Measurements from ENCODE around the gene CNTD1. TPM values are rescaled to one million over a fixed set of nuclear protein-coding genes. Genes with fewer than 3 reads are reported as not detected.

The CNTD1 gene
- total RNA-seq, 4 donors from 2014 or later: 0.20 to 0.93 (median 0.78) TPM; not detected in 1

DNA sequence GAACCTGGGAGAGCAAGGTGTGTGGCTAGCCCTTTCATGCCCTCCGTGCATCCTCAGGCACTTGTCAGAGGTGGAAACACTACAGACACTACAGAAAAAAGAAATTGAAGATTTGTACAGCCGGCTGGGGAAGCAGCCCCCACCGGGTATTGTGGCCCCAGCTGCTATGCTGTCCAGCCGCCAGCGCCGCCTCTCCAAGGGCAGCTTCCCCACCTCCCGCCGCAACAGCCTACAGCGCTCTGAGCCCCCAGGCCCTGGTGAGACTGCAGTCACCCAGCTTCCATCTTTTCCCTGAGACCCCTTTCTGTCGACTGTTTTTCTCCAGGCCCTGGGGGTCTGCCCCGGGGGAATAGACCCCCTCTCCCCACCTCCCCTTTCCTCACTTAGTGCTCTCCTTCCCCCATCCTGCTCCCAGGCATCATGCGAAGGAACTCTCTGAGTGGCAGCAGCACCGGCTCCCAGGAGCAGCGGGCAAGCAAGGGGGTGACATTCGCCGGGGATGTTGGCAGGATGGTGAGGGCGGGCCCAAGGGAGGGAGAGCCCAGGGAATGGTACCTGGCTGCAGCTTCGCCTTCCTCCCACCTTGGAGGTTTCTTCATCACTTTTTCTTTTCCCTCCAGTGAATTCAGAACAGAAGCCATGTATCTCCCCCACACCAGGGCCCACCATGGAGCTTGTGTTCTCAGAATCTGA lies 2.4 kb upstream of the CNTD1 start:
- no peak for TF ChIP-seq POLR2AphosphoS5 (IDR thresholded peaks at IDR 0.05)
- TF ChIP-seq POLR2A (IDR thresholded peaks at IDR 0.05): no peak
- TF ChIP-seq, protein P1, sequence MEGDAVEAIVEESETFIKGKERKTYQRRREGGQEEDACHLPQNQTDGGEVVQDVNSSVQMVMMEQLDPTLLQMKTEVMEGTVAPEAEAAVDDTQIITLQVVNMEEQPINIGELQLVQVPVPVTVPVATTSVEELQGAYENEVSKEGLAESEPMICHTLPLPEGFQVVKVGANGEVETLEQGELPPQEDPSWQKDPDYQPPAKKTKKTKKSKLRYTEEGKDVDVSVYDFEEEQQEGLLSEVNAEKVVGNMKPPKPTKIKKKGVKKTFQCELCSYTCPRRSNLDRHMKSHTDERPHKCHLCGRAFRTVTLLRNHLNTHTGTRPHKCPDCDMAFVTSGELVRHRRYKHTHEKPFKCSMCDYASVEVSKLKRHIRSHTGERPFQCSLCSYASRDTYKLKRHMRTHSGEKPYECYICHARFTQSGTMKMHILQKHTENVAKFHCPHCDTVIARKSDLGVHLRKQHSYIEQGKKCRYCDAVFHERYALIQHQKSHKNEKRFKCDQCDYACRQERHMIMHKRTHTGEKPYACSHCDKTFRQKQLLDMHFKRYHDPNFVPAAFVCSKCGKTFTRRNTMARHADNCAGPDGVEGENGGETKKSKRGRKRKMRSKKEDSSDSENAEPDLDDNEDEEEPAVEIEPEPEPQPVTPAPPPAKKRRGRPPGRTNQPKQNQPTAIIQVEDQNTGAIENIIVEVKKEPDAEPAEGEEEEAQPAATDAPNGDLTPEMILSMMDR (IDR thresholded peaks at IDR 0.05): no peak
- TF ChIP-seq EP300 (IDR thresholded peaks at IDR 0.05): no peak
- Histone ChIP-seq H3K27ac (no peak overlapping the region), H3K36me3 (peaks cover 0 to 30% of the 10 kb centered on the region in 2 donors), H3K27me3 (no peaks in the 10 kb centered on the region), H3K4me1 (peaks cover 5 to 29% (median 11%) of the 10 kb centered on the region in 3 donors), H3K4me3 (no peak overlapping the region), H3K9me3 (no peaks in the 10 kb centered on the region)
- 84 to 95% methylated on average over 5 to 9 of the region's 18 CpGs for WGBS, 2 donors (ENCODE audit: low coverage in 1 of 2)
- ATAC-seq: no peak

DNA sequence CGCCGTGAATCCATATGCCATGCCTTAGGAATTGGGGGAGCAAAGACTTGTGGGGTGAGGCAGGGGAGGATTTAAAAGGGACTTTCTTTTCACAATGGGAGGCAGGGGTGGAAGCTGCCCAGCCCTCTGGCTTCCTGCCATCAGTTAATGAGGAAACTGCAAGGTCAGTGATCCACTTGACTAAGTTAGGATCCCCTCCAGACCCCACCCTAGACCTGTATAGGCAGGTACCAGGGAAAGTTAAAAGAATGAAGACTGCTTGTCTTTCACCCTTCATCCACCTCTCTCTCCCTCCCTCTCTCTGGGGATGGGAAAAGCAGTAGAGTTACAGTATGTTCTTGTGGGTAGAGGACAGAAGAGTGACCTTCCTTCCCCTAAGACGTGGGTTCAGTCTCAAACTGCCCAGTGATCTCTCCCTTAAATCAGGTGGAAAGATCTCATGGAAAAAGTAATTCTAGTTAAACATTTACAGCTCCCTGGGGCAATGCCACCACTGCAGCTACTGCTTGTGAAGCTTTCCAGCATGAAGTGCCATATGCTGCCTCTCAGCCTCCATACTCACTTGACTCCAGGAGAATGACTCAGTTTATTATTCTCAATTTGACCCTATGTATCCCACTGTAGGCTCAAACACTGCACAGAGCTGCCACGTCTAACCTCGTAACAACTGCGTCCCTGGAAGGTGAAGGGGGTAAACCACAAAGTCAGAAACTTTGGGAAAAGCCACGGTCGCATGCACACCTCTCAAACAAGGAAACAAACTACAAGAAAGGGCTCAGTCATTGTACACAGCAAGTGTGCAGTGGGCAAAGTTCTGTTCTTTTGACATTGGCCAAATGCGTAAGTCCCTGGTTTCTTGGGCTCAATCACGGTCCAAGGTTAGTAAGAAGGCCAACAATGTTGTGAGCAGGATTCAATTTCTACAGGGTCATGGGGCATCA lies 1.3 kb upstream of the CNTD1 start:
- Histone ChIP-seq H3K27me3 (no peaks in the 10 kb centered on the region), H3K4me3 (peak overlapping the region; percentile 64 to 80), H3K9me3 (no peaks in the 10 kb centered on the region), H3K27ac (peak overlapping the region in 2 of 4 donors; percentile 77 to 84), H3K36me3 (peaks cover 0 to 30% of the 10 kb centered on the region in 2 donors), H3K4me1 (peaks cover 5 to 29% (median 11%) of the 10 kb centered on the region in 3 donors)
- TF ChIP-seq EP300 (IDR thresholded peaks at IDR 0.05) (no peak), POLR2A (IDR thresholded peaks at IDR 0.05) (no peak), POLR2AphosphoS5 (IDR thresholded peaks at IDR 0.05) (no peak)
- TF ChIP-seq, protein P1 (IDR thresholded peaks at IDR 0.05): no peak
- WGBS, 2 donors (ENCODE audit: low coverage in 1 of 2): 58 to 87% methylated on average over 5 of the region's 10 CpGs
- ATAC-seq: no peak

DNA sequence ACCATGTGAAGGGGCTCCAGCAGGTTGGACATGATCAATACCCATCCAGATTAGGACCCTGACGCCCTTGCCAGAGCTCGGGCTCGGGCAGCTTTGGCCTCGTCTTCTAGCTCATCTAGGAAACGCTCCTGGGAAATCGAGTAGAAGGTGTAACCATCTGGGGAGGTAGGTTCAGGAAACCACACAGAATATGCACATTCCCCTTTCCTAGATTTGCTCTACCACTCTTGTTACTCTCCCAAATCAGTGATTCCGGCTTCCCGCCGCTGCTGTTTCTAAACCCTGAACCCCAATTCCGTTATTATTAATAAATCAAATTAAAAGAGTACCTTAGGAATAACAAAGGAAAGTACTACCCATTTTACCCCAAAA lies 664 bp upstream of the CNTD1 start:
- no peaks in the 10 kb centered on the region for H3K9me3 ChIP-seq
- TF ChIP-seq POLR2A (IDR thresholded peaks at IDR 0.05) (no peak), POLR2AphosphoS5 (IDR thresholded peaks at IDR 0.05) (no peak)
- TF ChIP-seq, protein P1 (IDR thresholded peaks at IDR 0.05): no peak
- no peaks in the 10 kb centered on the region for H3K27me3 ChIP-seq
- peak overlapping the region; percentile 11 to 84 (median 78) for H3K27ac ChIP-seq
- ATAC-seq: no peak
- 13 to 21% methylated on average over 4 to 6 of the region's 10 CpGs for WGBS, 2 donors (ENCODE audit: low coverage in 1 of 2)
- H3K4me3 ChIP-seq: peak overlapping the region; percentile 64 to 80
- H3K4me1 ChIP-seq: peaks cover 5 to 31% (median 11%) of the 10 kb centered on the region in 3 donors
- H3K36me3 ChIP-seq: peaks cover 0 to 30% of the 10 kb centered on the region in 2 donors

DNA sequence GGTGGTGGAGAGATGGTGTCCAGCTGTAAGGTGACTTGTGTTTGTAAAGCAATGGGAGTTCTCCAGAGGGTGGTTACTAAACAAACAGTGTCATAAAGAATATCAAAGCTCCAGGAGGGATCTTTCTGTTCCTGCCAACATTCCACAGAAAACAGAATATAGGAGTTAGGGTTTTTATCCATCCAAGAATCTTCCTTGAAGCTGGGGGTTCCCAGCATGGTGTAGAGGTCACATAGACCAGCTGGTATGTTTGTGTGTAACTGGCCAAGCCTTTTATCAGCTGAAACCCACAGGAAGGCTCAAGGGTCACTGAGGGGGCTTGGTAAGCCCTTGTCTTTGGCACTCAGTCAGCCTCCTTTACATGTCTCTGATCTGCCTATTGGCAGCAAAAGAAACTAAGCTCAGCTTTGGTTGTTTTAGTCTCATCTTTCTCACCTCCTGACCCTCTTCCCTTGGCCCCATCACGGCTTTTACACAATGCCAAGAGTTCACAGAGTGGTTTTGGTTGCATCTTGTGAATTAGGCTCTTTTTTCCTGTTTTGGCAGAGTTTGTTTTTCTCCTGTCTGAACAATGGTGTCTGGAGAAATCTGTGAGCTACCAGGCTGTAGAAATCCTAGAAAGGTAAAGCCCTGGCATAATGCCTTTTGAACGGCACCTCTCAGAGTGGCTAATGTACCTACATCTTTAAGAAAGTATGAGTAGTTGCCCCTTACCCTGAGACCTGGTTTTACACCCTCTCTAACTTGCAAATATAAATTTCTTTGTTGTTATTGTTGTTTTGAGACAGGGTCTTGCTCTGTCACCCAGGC lies 4.6 kb downstream of the CNTD1 start:
- H3K27me3 ChIP-seq: no peaks in the 10 kb centered on the region
- TF ChIP-seq, protein P1 (IDR thresholded peaks at IDR 0.05): no peak
- TF ChIP-seq POLR2A (IDR thresholded peaks at IDR 0.05) (no peak), EP300 (IDR thresholded peaks at IDR 0.05) (no peak), POLR2AphosphoS5 (IDR thresholded peaks at IDR 0.05) (no peak)
- H3K27ac ChIP-seq: peak overlapping the region in 2 of 4 donors; percentile 67 to 78
- WGBS, 2 donors (ENCODE audit: low coverage in 1 of 2): 33 to 44% methylated on average over 2 of the region's 2 CpGs
- H3K4me3 ChIP-seq: no peak overlapping the region
- ATAC-seq: no peak
- H3K36me3 ChIP-seq: no peaks in the 10 kb centered on the region
- peaks cover 0 to 44% (median 3%) of the 10 kb centered on the region in 3 donors for H3K4me1 ChIP-seq
- H3K9me3 ChIP-seq: no peaks in the 10 kb centered on the region
